ENCODE results near the gene FGD1.

- no peak for TF ChIP-seq CTCF (conservative IDR thresholded peaks at IDR 0.05 in 1 of 2, IDR thresholded peaks at IDR 0.05 in 1 of 2; ENCODE audit: low read depth in 1 of 2, low read length in 2 of 2)
- no peak for TF ChIP-seq EZH2 (IDR thresholded peaks at IDR 0.05; ENCODE audit: low read length, missing control alignments)
Observed at GRCh38 chrX:54496517-54496852, 451 bp upstream of the FGD1 start.

Data from fibroblast of lung (primary cell).